ENCODE results near the gene ERC1. TPM values are rescaled to one million over a fixed set of nuclear protein-coding genes. Genes with fewer than 3 reads are reported as not detected.
"Not testable (repeated sequence)": the region's sequence is repeated elsewhere in the genome, so short reads cannot be mapped to it uniquely, and the experiment has no call there.

ERC1 gene
- total RNA-seq, 1 experiment from 2014 or later, result 17.9 TPM

GRCh38 chr12:981176-981828 lies 9.7 kb upstream of the ERC1 start:
- peak; percentile 59 for DNase-seq (ENCODE audit: low read depth)

- DNase-seq (ENCODE audit: low read depth), result no peak
These were observed 9.1 kb upstream of the ERC1 start for GRCh38 chr12:981961-982360.

DNA sequence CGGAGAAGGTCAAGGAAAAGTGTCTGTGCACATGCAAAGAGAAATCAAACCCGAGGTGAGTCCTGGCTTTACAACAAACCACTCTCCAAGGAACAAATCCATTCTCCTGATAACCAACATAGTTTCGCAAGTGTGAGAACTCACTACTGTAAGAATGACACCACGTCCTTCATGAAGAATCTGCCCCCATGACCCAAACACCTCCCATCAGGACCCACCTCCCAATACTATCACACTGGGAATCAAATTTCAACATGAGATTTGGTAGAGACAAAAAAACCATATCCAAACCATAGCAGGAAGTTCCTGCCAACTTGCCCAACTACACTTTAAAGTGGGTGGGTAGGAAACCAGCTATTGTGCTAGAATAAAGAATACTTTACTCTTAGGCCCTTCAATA lies 2.4 kb upstream of the ERC1 start:
- DNase-seq (ENCODE audit: low read depth), result no peak

GRCh38 chr12:989051-989450 lies 2.0 kb upstream of the ERC1 start:
- no peak for DNase-seq (ENCODE audit: low read depth)

DNA sequence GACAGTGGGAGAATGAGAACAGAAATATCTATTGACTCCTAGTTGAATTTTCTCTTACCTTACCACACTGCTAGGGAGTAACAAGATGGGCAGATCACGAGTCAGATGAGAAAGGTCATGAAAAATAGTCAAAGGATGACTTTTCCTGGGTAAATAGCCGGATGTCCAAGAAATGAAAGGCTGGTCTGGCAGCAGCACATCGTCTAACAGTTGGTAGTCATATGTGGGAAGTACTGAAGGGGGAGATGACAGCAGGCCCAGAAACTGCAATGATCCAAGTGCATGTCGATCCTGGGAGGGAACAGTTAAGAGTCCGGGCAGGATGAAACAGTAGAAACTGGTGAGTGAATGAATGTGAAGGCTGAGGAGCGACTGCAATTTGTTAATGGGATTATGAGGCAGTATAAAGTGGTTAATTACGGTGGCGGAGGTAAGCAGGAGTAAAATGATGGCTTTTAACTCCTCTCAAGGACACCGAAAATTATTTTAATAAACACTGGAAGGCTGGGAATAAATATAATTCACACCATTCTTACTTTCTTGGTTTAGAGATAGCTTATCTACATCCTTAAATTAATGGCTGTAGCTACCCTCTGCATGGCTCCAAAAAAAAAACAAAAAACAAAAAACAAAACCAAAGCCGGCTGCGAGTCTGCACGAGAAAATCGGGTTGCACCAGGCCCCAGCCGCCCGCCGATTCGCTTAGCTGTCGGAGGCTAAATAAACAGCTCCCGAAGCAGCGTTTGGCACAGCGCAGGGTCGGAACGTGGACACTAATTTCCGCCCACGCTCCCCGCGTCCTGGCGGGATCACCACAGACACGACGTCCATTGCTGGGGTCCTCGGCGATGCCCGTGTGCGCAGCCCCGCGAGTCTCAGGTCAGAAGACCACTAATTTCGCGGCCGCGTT lies 1.0 kb upstream of the ERC1 start:
- DNase-seq (ENCODE audit: low read depth), result peak; percentile 70

GRCh38 chr12:991350-992333 lies 619 bp downstream of the ERC1 start:
- DNase-seq (ENCODE audit: low read depth), result peak; percentile 25

DNA sequence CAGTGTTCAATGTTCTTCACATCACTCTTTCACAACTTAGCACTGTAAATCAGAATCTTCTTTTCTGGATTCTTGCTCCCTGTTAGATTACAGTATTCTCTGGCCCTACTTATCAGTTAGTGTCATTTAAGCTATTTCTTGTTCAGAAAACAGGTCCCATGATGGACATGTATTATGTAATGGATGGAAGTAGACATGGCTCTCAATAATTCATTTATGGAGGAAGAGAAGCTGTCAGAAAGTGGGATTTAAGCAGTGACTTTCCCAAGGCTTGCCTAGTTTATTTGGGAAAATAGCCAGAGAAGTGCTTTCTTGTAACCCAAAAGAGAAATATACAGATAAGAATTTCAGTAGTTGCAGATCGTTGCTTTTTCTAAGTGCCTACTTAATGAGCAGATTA lies 1.6 kb downstream of the ERC1 start:
- no peak for DNase-seq (ENCODE audit: low read depth)

GRCh38 chr12:996881-997280 lies 5.9 kb downstream of the ERC1 start:
- no peak for DNase-seq (ENCODE audit: low read depth)

GRCh38 chr12:997505-997904 lies 6.5 kb downstream of the ERC1 start:
- DNase-seq (ENCODE audit: low read depth), result no peak

GRCh38 chr12:998020-998874 lies 7.2 kb downstream of the ERC1 start:
- DNase-seq (ENCODE audit: low read depth), result no peak

GRCh38 chr12:999736-1000135 lies 8.7 kb downstream of the ERC1 start:
- not testable (repeated sequence) for DNase-seq (ENCODE audit: low read depth)

GRCh38 chr12:1001507-1001906 lies 10.5 kb downstream of the ERC1 start:
- no peak for DNase-seq (ENCODE audit: low read depth)

DNA sequence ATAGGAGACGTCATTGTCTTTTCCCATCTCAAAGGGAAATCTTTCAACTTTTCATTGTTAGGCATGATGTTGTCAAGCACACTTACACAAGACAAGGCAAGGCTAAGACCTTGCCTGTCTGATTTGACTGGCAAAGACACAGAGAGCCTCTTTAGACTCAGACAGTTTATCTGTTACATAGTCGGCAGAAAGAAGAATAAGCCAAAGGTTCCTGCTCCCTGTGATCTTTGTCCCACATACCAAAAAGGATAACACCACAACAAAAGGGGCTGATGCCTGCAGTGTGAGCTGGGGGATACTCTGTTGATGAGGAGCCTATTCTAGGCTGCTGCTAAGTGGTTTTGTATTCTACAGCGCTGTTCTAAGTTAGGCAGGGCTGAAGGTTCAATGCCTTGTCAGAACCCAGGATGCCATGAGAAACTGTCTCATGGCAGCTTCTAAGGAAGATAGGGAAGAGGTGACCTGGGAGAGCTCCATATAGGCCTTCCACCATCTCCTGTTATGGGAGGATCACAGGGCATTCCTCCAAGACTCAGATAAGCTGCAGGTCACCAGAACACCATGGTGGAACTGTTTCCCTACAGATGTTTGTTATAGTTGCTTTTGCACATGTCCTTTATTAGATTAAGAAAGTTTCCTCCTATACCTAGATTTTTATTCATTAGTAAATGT lies 12.7 kb downstream of the ERC1 start:
- no peak for DNase-seq (ENCODE audit: low read depth)

DNA sequence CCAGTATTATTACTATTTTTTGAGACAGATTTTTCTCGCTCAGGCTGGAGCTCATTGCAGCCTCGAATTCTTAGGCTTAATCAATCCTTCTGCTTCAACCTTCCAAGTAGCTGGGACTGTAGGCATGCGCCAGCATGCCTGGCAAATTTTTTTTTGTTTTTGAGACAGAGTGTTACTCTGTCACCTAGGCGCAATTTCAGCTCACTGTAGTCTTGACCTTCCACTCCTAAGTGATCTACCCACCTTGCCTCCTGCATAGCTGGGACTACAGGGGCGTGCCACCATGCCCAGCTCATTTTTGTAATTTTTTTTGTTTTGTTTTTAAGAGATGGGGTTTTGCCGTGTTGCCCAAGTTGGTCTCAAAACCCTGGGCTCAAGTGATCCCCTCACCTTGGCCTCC lies 15.2 kb downstream of the ERC1 start:
- DNase-seq (ENCODE audit: low read depth), result no peak

- no peak for DNase-seq (ENCODE audit: low read depth)
These were observed 16.3 kb downstream of the ERC1 start for GRCh38 chr12:1007276-1007675.

- no peak for DNase-seq (ENCODE audit: low read depth)
These were observed 17.0 kb downstream of the ERC1 start for GRCh38 chr12:1007994-1008393.

GRCh38 chr12:1011091-1011490 lies 20.1 kb downstream of the ERC1 start:
- DNase-seq (ENCODE audit: low read depth), result no peak

DNA sequence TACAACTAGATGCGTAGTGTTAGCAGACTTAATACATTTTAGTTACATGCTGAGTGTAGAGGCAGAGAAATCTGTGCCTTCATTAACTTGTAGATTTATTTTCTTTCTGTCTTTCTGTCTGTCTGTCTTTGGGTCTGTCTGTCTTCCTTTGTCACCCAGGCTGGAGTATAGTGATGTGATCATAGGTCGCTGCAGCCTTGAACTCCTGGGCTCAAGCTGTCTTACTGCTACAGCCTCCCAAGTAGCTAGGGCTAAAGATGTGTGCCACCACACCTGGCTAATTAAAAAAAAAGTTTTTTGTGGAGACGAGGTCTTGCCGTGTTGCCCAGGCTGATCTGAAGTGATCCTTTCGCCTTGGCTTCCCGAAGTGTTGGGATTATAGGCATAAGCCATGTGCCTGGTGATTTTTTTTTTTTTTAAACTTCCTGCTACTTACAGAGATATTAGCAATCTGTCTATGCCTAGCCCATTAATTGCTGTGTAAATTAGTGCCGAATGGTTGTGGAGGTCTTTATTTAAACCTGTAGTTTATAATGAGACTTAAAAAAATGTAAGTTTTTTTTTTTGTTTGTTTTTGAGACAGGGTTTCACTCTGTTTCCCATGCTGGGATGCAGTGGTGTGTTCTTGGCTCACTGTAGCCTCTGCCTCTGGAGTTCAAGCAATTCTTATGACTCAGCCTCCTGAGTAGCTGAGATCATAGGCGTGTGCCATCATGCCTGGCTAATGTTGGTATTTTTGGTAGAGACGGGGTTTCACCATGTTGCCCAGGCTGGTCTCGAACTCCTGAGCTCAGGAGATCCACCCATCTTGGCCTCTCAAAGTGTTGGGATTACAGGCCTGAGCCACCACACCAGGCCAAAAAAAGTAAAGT lies 22.8 kb downstream of the ERC1 start:
- peak; percentile 87 for DNase-seq (ENCODE audit: low read depth)

GRCh38 chr12:1019283-1019682 lies 28.3 kb downstream of the ERC1 start:
- DNase-seq (ENCODE audit: low read depth), result no peak

All from HT1080 (cell line).